ENCODE results near the gene TBC1D8. TPM values are rescaled to one million over a fixed set of nuclear protein-coding genes. Genes with fewer than 3 reads are reported as not detected.

Gene TBC1D8
- total RNA-seq, 1 donor from 2014 or later = 62.4 TPM

- no peak for DNase-seq (ENCODE audit: low read depth in 2 of 2)
Measured at GRCh38 chr2:101030866-101031554, 120.2 kb downstream of the TBC1D8 start.

- DNase-seq (ENCODE audit: low read depth in 2 of 2) = no peak
Measured at GRCh38 chr2:101027852-101028251, 123.3 kb downstream of the TBC1D8 start.

- no peak for DNase-seq (ENCODE audit: low read depth in 2 of 2)
Measured at GRCh38 chr2:101026923-101027469, 124.2 kb downstream of the TBC1D8 start.

- DNase-seq (ENCODE audit: low read depth in 2 of 2) = no peak
Measured at GRCh38 chr2:101026253-101026701, 124.9 kb downstream of the TBC1D8 start.

- no peak for DNase-seq (ENCODE audit: low read depth in 2 of 2)
Measured at GRCh38 chr2:101025561-101025960, 125.6 kb downstream of the TBC1D8 start.

- no peak for DNase-seq (ENCODE audit: low read depth in 2 of 2)
Measured at GRCh38 chr2:101023327-101024107, 127.7 kb downstream of the TBC1D8 start.

GRCh38 chr2:101022221-101022620 lies 129.0 kb downstream of the TBC1D8 start:
- DNase-seq (ENCODE audit: low read depth in 2 of 2) = no peak

GRCh38 chr2:101018934-101019333 lies 132.2 kb downstream of the TBC1D8 start:
- DNase-seq (ENCODE audit: low read depth in 2 of 2) = no peak

GRCh38 chr2:101017371-101017770 lies 133.8 kb downstream of the TBC1D8 start:
- DNase-seq (ENCODE audit: low read depth in 2 of 2) = no peak

GRCh38 chr2:101014264-101014857 lies 136.8 kb downstream of the TBC1D8 start:
- DNase-seq (ENCODE audit: low read depth in 2 of 2) = no peak

- peak; percentile 34 to 55 for DNase-seq (ENCODE audit: low read depth in 2 of 2)
Measured at GRCh38 chr2:101012706-101013181, 138.4 kb downstream of the TBC1D8 start.

- no peak for DNase-seq (ENCODE audit: low read depth in 2 of 2)
Measured at GRCh38 chr2:101012054-101012705, 139.0 kb downstream of the TBC1D8 start.

- DNase-seq (ENCODE audit: low read depth in 2 of 2) = no peak
Measured at GRCh38 chr2:101011152-101011551, 140.0 kb downstream of the TBC1D8 start.

GRCh38 chr2:101007415-101008345 lies 143.5 kb downstream of the TBC1D8 start:
- DNase-seq (ENCODE audit: low read depth in 2 of 2) = no peak

GRCh38 chr2:101006065-101006715 lies 145.0 kb downstream of the TBC1D8 start:
- DNase-seq (ENCODE audit: low read depth in 2 of 2) = no peak

GRCh38 chr2:101004620-101005325 lies 146.4 kb downstream of the TBC1D8 start:
- no peak for DNase-seq (ENCODE audit: low read depth in 2 of 2)

- peak in 1 of 2 donors; percentile 16 for DNase-seq (ENCODE audit: low read depth in 2 of 2)
Measured at GRCh38 chr2:101003278-101003775, 147.9 kb downstream of the TBC1D8 start.

- peak in 1 of 2 donors; percentile 26 for DNase-seq (ENCODE audit: low read depth in 2 of 2)
Measured at GRCh38 chr2:101002562-101003277, 148.5 kb downstream of the TBC1D8 start.
